SK-N-SH (cell line): ENCODE results near the gene PRKCQ.

Experiments
- EP300 ChIP-seq, 2 experiments: IDR thresholded peaks; 2 replicates each; pipeline versions ENCODE4 v1.4.0 to v1.6.1; 2012; ENCODE audit warnings: borderline replicate concordance in 1 of 2, low read depth in 1 of 2, low read length in 1 of 2
- TF ChIP-seq, protein P1 (sequence below): fragments of 200-600 bp; sonication (generic); IDR thresholded peaks from 2 replicates; pipeline ENCODE4 v1.6.1; 2017; ENCODE audit warnings: antibody characterized with exemption, mild to moderate bottlenecking, moderate library complexity

DNA sequence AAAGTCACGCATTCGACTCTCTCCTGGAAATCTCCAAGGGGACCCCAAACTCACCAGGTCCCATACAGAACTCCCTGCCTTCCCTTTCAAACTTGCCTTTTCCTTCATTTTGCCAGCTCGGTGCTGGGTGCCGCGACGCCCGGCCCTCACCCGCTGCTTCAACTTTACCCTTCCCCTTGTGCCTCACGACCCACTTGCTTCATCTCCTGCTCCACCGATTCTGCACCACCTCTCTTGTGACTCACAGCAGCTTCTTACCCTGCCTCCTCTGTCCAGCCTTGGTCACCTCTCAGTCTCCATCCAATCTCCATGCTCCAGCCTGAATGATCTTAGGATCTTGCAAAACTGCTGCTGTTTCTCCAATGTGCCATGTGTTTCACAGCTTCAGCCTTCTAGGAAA is 59.9 kb downstream of the PRKCQ start:
- TF ChIP-seq, protein P1, sequence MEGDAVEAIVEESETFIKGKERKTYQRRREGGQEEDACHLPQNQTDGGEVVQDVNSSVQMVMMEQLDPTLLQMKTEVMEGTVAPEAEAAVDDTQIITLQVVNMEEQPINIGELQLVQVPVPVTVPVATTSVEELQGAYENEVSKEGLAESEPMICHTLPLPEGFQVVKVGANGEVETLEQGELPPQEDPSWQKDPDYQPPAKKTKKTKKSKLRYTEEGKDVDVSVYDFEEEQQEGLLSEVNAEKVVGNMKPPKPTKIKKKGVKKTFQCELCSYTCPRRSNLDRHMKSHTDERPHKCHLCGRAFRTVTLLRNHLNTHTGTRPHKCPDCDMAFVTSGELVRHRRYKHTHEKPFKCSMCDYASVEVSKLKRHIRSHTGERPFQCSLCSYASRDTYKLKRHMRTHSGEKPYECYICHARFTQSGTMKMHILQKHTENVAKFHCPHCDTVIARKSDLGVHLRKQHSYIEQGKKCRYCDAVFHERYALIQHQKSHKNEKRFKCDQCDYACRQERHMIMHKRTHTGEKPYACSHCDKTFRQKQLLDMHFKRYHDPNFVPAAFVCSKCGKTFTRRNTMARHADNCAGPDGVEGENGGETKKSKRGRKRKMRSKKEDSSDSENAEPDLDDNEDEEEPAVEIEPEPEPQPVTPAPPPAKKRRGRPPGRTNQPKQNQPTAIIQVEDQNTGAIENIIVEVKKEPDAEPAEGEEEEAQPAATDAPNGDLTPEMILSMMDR = no peak
- TF ChIP-seq EP300 (IDR thresholded peaks at IDR 0.05; ENCODE audit: borderline replicate concordance in 1 of 2, low read depth in 1 of 2, low read length in 1 of 2) = no peak
